Activated CD8-positive, alpha-beta memory T cell treated with anti-CD3 and anti-CD28 coated beads, Interleukin-2, amount 50 U/mL, for 24 hours (primary cell): ENCODE results near the gene WDR62.
A peak's percentile ranks its signal among the peaks of the same experiment; 100 is the strongest.
"Not testable (repeated sequence)": the region's sequence is repeated elsewhere in the genome, so short reads cannot be mapped to it uniquely, and the experiment has no call there.

Experiments used
- DNase-seq: peaks from one replicate; pipeline ENCODE4 v3.0.0-alpha.2; 2020; ENCODE audit errors: extremely low read depth

Gene WDR62

GRCh38 chr19:36108684-36109083, 54.0 kb downstream of the WDR62 start:
- no peak for DNase-seq

DNA sequence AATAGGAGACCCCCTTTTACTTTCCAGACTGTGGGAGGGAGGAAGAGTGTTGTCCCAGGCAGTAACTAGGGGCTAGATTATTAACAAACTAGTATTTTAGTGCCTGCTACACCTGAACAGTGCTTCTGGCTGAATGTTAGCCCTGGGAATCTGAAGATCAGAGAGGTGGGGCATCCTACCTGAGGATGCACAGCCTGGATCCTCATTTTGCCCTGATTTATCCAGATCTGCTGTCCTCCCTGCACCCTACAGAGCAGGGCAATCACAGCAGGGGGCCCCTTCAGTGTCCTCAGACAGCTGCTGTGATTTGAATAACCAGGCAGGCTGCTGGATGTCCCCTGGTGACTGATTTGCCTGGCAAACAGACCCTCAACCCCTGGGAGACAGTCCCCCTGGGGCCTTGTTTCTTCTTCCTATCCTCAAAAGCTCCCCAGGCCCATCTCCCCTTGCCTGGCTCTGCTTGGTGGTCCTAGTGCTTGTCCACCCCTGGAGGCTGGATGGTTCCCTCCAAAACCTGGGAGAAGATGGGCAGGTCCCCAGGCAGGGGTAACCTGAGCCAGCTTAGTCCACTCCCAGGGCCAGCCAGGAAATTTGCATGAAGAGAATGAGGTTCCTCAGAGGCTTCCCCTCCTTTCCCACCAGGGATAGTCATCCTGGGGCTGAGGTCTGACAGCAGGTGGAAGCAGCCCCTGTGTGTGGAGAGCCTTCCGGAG, 55.9 kb downstream of the WDR62 start, which contains the start of gene OVOL3:
TSS of gene OVOL3 (plus strand) at position 657 of the 713 bp plus-strand sequence. CDS start 60 bp downstream, outside the sequence.
- DNase-seq = no peak

GRCh38 chr19:36111200-36111539, 56.5 kb downstream of the WDR62 start:
- no peak for DNase-seq

DNA sequence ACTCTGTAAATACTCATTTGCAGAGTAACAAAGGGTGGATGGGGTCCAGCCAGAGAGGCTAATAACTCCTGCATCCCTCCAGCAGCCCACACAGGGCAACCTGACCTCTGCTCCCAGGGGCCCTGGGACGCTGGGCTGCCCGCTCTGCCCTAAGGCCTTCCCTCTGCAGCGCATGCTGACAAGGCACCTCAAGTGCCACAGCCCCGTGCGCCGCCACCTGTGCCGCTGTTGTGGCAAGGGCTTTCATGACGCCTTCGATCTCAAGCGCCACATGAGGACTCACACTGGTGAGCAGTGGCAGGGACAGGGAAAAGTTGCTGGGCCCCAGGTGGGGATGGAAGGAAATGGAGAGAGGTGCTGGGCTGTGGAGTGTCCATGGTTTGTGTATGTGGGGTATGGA, 58.0 kb downstream of the WDR62 start:
- no peak for DNase-seq

DNA sequence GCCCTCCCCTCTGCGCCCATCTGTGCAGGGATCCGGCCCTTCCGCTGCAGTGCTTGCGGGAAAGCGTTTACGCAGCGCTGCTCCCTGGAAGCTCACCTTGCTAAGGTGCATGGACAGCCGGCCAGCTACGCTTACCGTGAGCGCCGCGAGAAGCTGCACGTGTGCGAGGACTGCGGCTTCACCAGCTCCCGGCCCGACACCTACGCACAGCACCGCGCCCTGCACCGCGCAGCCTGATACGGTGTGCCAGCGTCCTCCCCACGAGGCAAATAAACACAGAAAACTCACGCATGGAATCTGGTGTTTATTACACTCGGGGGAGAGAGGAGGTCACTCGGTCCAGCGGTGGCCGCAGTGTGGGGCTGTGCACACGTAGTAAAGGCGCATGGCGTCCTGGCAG, 58.7 kb downstream of the WDR62 start:
- DNase-seq = no peak

DNA sequence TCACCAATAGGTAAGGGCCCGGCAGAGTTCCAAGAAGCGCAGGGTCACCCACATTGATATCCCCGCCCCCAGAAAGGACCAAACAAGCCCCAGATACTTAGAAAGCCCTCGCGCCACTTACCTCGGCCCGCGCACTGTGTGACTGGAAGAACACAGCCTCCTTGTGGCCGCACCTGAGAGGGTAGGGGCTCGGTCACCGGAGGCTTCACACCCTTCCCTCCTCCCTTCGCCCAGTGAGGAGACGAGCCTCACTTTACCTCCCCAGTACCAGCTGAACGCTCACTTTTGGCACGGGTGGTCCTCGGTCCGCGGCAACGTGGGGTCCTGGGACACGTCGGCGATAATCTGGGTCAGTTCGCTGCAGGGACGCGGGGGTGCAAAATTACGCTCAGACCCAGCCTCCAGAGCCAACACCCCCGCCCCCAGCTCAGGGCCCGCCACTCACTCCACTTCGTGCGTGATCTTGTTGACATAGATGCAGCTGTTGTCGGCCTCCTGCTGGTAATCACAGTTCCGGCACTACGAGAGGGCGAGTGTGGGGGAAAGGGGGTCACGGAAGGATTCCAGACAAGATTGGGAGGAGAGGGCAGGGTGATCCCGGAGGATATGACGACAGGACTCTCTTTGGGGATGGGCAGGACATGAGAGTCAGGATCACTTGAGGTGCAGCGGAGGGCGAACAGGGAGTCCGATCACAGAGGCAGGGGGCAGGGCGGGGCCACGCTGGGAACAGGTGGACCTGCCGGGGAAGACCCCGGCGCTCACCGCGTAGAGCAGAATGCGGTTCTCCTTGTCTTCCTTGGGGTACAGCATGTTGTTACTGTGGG, 59.4 kb downstream of the WDR62 start:
- DNase-seq = no peak

GRCh38 chr19:36114721-36115452, 60.2 kb downstream of the WDR62 start, which contains the start of gene POLR2I:
Gene POLR2I (minus strand): TSS chr19:36114875. CDS start chr19:36114856, 19 bp downstream.
- peak; percentile 99 for DNase-seq

- DNase-seq = peak; percentile 82
Measured at GRCh38 chr19:36115453-36116343, 61.0 kb downstream of the WDR62 start, which contains the start of gene TBCB. Gene TBCB (plus strand): TSS chr19:36115468. CDS start chr19:36115561, 93 bp downstream.

- DNase-seq = no peak
Measured at GRCh38 chr19:36116344-36116637, 61.6 kb downstream of the WDR62 start.

- DNase-seq = no peak
Measured at GRCh38 chr19:36120092-36120983, 65.6 kb downstream of the WDR62 start.

GRCh38 chr19:36120984-36121358, 66.3 kb downstream of the WDR62 start:
- no peak for DNase-seq

DNA sequence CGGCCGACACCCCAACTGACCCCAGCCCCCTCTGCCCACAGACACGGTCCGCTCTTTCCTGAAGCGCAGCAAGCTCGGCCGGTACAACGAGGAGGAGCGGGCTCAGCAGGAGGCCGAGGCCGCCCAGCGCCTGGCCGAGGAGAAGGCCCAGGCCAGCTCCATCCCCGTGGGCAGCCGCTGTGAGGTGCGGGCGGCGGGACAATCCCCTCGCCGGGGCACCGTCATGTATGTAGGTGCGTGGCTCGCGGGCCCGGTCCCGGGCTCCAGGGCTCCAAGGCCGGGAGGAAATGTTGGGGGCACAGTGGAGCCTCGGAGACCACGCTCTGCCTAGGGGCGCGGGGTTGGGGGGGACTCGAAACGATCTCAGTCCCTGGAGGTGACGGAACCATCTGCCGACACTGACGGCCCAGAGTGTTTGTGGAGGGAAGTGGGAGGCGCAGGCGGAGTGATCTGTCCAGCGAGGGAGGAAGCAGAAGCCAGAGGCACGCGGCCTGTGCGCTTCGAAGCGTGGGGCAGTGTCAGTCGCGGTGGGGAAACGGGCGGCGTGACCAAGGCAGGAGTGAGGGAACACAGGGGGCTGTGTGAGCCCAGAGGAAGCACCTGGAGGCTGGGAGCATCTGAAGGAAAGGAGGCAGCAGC, 66.9 kb downstream of the WDR62 start:
- DNase-seq = no peak

GRCh38 chr19:36125557-36125956, 70.9 kb downstream of the WDR62 start:
- no peak for DNase-seq

- no peak for DNase-seq
Measured at GRCh38 chr19:36128392-36128736, 73.7 kb downstream of the WDR62 start.

DNA sequence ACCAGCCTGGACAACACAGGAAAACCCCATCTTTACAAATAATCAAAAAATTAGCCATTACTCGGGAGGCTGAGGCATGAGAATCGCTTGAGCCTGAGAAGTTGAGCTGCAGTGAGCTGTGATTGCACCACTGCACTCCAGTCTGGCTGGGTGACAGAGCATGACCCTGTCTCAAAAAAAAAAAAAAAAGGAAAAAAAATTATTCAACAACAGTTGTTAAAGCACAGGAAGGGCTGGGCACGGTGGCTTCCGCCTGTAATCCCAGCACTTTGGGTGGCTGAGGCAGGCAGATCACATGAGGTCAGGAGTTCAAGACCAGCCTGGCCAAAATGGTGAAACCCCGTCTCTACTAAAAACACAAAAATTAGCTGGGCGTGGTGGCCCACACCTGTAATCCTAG, 76.5 kb downstream of the WDR62 start:
- not testable (repeated sequence) for DNase-seq

- DNase-seq = not testable (repeated sequence)
Measured at GRCh38 chr19:36134867-36135266, 80.2 kb downstream of the WDR62 start.

DNA sequence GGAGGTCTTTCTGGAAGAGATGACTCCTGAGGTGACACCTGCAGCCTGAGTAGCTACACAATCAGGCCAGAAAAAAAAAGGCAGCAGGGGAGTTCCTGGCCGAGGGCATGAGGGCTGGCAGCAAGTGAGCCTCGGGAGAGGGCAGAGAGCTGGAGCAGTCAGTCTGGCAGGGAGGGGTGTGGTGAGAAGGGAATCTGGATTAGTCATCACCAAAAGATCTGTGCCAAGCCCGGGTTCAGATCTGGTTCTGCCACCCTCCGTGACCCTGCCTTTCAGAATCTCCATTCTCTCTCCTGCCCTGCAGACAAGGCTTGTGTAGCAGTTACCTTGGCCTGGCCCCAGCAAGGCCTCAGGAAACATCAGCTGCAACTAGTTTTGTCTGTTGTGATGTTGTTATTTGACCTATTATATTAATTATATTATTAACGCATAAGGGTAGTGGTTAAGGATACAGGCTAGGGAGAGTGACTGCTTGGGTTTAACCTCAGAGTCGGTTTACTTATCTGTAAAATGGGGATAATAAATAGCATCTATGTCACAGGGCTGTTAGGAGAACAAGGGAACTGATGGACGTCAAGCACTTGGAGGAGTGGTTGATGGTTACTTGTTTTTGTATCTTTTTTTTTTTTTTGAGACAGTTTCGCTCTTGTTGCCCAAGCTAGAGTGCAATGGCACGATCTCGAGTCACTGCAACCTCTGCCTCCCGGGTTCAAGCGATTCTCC, 82.4 kb downstream of the WDR62 start:
- no peak for DNase-seq

- no peak for DNase-seq
Measured at GRCh38 chr19:36139120-36139472, 84.4 kb downstream of the WDR62 start.
